Gastrocnemius medialis (tissue), 4 donors: Measurements from ENCODE around the gene PRRT1.

Source experiments
- POLR2A ChIP-seq, 2 donors: fragments of 450-650 bp; IDR thresholded peaks; one replicate each; pipeline ENCODE4 v1.6.1; 2017; ENCODE audit warnings: antibody characterized with exemption in 2 of 2, mild to moderate bottlenecking in 2 of 2, moderate library complexity in 2 of 2
- TF ChIP-seq, protein P1 (sequence below), 5 experiments: fragments of 450-650 bp in 3 of 5; fragments of 200-600 bp in 2 of 5; sonication (generic) in 2 of 5; IDR thresholded peaks in 4 of 5; conservative IDR thresholded peaks in 1 of 5; 1 replicate in 4 of 5; 2 replicates in 1 of 5; pipeline ENCODE4 v1.5.1; 2016 to 2019; ENCODE audit warnings: antibody characterized with exemption in 5 of 5, mild to moderate bottlenecking in 3 of 5, moderate library complexity in 3 of 5

GRCh38 chr6:32181915-32182529, 30.3 kb upstream of the PRRT1 start:
- no peak for TF ChIP-seq POLR2A (IDR thresholded peaks at IDR 0.05)
- TF ChIP-seq, protein P1, sequence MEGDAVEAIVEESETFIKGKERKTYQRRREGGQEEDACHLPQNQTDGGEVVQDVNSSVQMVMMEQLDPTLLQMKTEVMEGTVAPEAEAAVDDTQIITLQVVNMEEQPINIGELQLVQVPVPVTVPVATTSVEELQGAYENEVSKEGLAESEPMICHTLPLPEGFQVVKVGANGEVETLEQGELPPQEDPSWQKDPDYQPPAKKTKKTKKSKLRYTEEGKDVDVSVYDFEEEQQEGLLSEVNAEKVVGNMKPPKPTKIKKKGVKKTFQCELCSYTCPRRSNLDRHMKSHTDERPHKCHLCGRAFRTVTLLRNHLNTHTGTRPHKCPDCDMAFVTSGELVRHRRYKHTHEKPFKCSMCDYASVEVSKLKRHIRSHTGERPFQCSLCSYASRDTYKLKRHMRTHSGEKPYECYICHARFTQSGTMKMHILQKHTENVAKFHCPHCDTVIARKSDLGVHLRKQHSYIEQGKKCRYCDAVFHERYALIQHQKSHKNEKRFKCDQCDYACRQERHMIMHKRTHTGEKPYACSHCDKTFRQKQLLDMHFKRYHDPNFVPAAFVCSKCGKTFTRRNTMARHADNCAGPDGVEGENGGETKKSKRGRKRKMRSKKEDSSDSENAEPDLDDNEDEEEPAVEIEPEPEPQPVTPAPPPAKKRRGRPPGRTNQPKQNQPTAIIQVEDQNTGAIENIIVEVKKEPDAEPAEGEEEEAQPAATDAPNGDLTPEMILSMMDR (IDR thresholded peaks at IDR 0.05 in 4 of 5, conservative IDR thresholded peaks at IDR 0.05 in 1 of 5) = no peak
